Measurements from ENCODE around the gene HP1BP3.

HP1BP3 gene

GRCh38 chr1:20771780-20772179, 15.3 kb downstream of the HP1BP3 start:
- H3K79me2 ChIP-seq (ENCODE audit: control insufficient read depth, low read length), result peaks cover 27% of the 10 kb centered on the region

GRCh38 chr1:20770314-20771087, 16.6 kb downstream of the HP1BP3 start:
- Histone ChIP-seq H3K79me2 (ENCODE audit: control insufficient read depth, low read length) (peaks cover 18% of the 10 kb centered on the region; the same call in 1 of the 2 replicates), H3K4me2 (ENCODE audit: low read length) (no peak overlapping the region), H3K4me1 (ENCODE audit: control insufficient read depth, low read length) (no peaks in the 10 kb centered on the region), H4K20me1 (ENCODE audit: control insufficient read depth, insufficient read depth, low read depth, low read length) (no peaks in the 10 kb centered on the region), H3K36me3 (ENCODE audit: control insufficient read depth, low read length) (peaks cover 94% of the 10 kb centered on the region), H3K9me3 (ENCODE audit: control insufficient read depth, insufficient read depth, low read length) (no peaks in the 10 kb centered on the region), H3K4me3 (ENCODE audit: low read length) (no peak overlapping the region), H3K27ac (ENCODE audit: low read depth, low read length) (no peak overlapping the region), H3K9me2 (replicated peaks; ENCODE audit: control insufficient read depth, low read length) (no peaks in the 10 kb centered on the region), H3F3A (ENCODE audit: control insufficient read depth, insufficient read depth) (no peaks in the 10 kb centered on the region; the same call in 1 of the 2 replicates), H3K27me3 (ENCODE audit: control insufficient read depth, low read length) (no peaks in the 10 kb centered on the region)
- TF ChIP-seq, protein P1, sequence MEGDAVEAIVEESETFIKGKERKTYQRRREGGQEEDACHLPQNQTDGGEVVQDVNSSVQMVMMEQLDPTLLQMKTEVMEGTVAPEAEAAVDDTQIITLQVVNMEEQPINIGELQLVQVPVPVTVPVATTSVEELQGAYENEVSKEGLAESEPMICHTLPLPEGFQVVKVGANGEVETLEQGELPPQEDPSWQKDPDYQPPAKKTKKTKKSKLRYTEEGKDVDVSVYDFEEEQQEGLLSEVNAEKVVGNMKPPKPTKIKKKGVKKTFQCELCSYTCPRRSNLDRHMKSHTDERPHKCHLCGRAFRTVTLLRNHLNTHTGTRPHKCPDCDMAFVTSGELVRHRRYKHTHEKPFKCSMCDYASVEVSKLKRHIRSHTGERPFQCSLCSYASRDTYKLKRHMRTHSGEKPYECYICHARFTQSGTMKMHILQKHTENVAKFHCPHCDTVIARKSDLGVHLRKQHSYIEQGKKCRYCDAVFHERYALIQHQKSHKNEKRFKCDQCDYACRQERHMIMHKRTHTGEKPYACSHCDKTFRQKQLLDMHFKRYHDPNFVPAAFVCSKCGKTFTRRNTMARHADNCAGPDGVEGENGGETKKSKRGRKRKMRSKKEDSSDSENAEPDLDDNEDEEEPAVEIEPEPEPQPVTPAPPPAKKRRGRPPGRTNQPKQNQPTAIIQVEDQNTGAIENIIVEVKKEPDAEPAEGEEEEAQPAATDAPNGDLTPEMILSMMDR (IDR thresholded peaks at IDR 0.05; ENCODE audit: low read depth, low read length, poor library complexity, severe bottlenecking), result no peak
- TF ChIP-seq EZH2phosphoT487 (IDR thresholded peaks at IDR 0.05; ENCODE audit: borderline replicate concordance, low read length), result no peak

More at GRCh38 chr1:20771780-20772179, 15.3 kb downstream of the HP1BP3 start:
- no peaks in the 10 kb centered on the region for H3K9me3 ChIP-seq (ENCODE audit: control insufficient read depth, insufficient read depth, low read length)
- TF ChIP-seq EZH2phosphoT487 (IDR thresholded peaks at IDR 0.05; ENCODE audit: borderline replicate concordance, low read length), result no peak
- TF ChIP-seq, protein P1 (IDR thresholded peaks at IDR 0.05; ENCODE audit: low read depth, low read length, poor library complexity, severe bottlenecking), result no peak
- H4K20me1 ChIP-seq (ENCODE audit: control insufficient read depth, insufficient read depth, low read depth, low read length), result no peaks in the 10 kb centered on the region; the same call in 1 of the 2 replicates
- no peaks in the 10 kb centered on the region for H3K27me3 ChIP-seq (ENCODE audit: control insufficient read depth, low read length)
- no peaks in the 10 kb centered on the region for H3K9me2 ChIP-seq (replicated peaks; ENCODE audit: control insufficient read depth, low read length)
- H3K4me1 ChIP-seq (ENCODE audit: control insufficient read depth, low read length), result no peaks in the 10 kb centered on the region
- H3K4me2 ChIP-seq (ENCODE audit: low read length), result no peak overlapping the region
- no peaks in the 10 kb centered on the region; the same call in 1 of the 2 replicates for H3F3A ChIP-seq (ENCODE audit: control insufficient read depth, insufficient read depth)
- peaks cover 96% of the 10 kb centered on the region for H3K36me3 ChIP-seq (ENCODE audit: control insufficient read depth, low read length)
- H3K4me3 ChIP-seq (ENCODE audit: low read length), result no peak overlapping the region
- no peak overlapping the region for H3K27ac ChIP-seq (ENCODE audit: low read depth, low read length)

- H3K4me3 ChIP-seq (ENCODE audit: low read length), result no peak overlapping the region
- H3K36me3 ChIP-seq (ENCODE audit: control insufficient read depth, low read length), result peaks cover 96% of the 10 kb centered on the region
- TF ChIP-seq, protein P1 (IDR thresholded peaks at IDR 0.05; ENCODE audit: low read depth, low read length, poor library complexity, severe bottlenecking), result no peak
- H4K20me1 ChIP-seq (ENCODE audit: control insufficient read depth, insufficient read depth, low read depth, low read length), result no peaks in the 10 kb centered on the region
- no peaks in the 10 kb centered on the region for H3K9me2 ChIP-seq (replicated peaks; ENCODE audit: control insufficient read depth, low read length)
- H3K79me2 ChIP-seq (ENCODE audit: control insufficient read depth, low read length), result peaks cover 6% of the 10 kb centered on the region; the same call in 1 of the 2 replicates
- no peaks in the 10 kb centered on the region for H3K9me3 ChIP-seq (ENCODE audit: control insufficient read depth, insufficient read depth, low read length)
- H3K27ac ChIP-seq (ENCODE audit: low read depth, low read length), result no peak overlapping the region
- no peak overlapping the region for H3K4me2 ChIP-seq (ENCODE audit: low read length)
- no peaks in the 10 kb centered on the region for H3K4me1 ChIP-seq (ENCODE audit: control insufficient read depth, low read length)
- no peaks in the 10 kb centered on the region for H3K27me3 ChIP-seq (ENCODE audit: control insufficient read depth, low read length)
- no peaks in the 10 kb centered on the region for H3F3A ChIP-seq (ENCODE audit: control insufficient read depth, insufficient read depth)
Observed at GRCh38 chr1:20767271-20767670, 19.8 kb downstream of the HP1BP3 start.

Data from DOHH2 (cell line).